ENCODE measurements around the gene MAP3K2. TPM values are rescaled to one million over a fixed set of nuclear protein-coding genes. Genes with fewer than 3 reads are reported as not detected.

Gene MAP3K2
- total RNA-seq, 1 experiment from 2014 or later, result 38.7 TPM

DNA sequence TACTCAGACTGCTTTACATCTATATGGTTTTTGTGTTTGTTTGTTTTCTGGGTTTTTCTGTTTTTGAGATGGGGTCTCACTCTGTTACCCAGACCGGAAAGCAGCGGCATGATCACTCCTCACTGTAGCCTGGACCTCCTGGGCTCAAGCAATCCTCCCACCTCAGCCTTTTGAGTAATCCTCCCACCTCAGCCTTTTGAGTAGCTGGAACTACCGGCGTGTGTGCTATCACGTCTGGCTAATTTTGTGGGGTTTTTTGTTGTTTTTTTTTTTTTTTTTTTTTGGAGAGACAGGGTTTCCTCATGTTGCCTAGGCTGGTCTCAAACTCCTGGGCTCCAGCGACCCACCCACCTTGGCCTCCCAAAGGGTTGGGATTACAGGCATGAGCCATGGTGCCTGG is 9.1 kb downstream of the MAP3K2 start:
- ChIA-PET CTCF (no interaction called here), POLR2A (no interaction called here)
- no peak for DNase-seq
- Histone ChIP-seq H3K4me1 (no peaks in the 10 kb centered on the region), H3K27me3 (replicated peaks; ENCODE audit: control insufficient read depth, insufficient read depth, low read length) (no peaks in the 10 kb centered on the region), H3K4me3 (ENCODE audit: low read depth, low read length) (no peak overlapping the region), H3K36me3 (ENCODE audit: control insufficient read depth, insufficient read depth, low read length) (no peaks in the 10 kb centered on the region; the same call in 1 of the 2 replicates), H3K9me3 (peaks cover 24% of the 10 kb centered on the region)
- H3K4me1 Mint-ChIP-seq (ENCODE audit: low read depth, unreplicated experiment), result peaks cover 11% of the 10 kb centered on the region
- TF ChIP-seq, protein P1, sequence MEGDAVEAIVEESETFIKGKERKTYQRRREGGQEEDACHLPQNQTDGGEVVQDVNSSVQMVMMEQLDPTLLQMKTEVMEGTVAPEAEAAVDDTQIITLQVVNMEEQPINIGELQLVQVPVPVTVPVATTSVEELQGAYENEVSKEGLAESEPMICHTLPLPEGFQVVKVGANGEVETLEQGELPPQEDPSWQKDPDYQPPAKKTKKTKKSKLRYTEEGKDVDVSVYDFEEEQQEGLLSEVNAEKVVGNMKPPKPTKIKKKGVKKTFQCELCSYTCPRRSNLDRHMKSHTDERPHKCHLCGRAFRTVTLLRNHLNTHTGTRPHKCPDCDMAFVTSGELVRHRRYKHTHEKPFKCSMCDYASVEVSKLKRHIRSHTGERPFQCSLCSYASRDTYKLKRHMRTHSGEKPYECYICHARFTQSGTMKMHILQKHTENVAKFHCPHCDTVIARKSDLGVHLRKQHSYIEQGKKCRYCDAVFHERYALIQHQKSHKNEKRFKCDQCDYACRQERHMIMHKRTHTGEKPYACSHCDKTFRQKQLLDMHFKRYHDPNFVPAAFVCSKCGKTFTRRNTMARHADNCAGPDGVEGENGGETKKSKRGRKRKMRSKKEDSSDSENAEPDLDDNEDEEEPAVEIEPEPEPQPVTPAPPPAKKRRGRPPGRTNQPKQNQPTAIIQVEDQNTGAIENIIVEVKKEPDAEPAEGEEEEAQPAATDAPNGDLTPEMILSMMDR (IDR thresholded peaks at IDR 0.05; ENCODE audit: insufficient read depth in 1 of 2, low read depth in 1 of 2, low read length in 1 of 2, severe bottlenecking in 1 of 2, unreplicated experiment in 1 of 2), result no peak
- H3K27me3 Mint-ChIP-seq (ENCODE audit: insufficient read depth, unreplicated experiment), result no peaks in the 10 kb centered on the region
- peaks cover 17% of the 10 kb centered on the region for H3K36me3 Mint-ChIP-seq (ENCODE audit: insufficient read depth, unreplicated experiment)
- peaks cover 38% of the 10 kb centered on the region for H3K9me3 Mint-ChIP-seq (ENCODE audit: unreplicated experiment)
- no TSS peak for BruUV-seq (replicated peaks)
- intact Hi-C loops (cut with micrococcal nuclease; ENCODE audit: unreplicated experiment), result no loop called here
- H3K4me3 Mint-ChIP-seq (ENCODE audit: unreplicated experiment), result no peak overlapping the region
- no peak overlapping the region for H3K27ac Mint-ChIP-seq (ENCODE audit: unreplicated experiment)

DNA sequence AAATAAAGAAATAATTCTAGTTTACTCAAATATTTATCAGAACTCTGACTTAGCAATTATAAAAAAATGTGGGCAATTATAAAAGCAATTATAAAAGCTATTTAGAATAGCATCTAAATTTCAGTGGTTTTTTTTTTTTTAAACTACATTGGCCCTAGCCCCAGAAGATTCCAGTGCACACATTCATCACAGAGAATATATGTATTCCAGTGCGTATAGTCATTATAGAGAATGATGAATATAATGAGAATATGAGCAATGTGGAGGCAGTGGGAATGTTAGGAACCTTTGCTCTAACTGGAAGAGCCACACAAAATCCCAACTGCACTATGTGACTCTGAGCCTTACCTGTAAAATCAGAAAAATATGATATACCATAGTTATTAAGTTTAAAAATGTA is 10.5 kb downstream of the MAP3K2 start:
- Mint-ChIP-seq H3K27ac (ENCODE audit: unreplicated experiment) (no peak overlapping the region), H3K27me3 (ENCODE audit: insufficient read depth, unreplicated experiment) (no peaks in the 10 kb centered on the region), H3K4me3 (ENCODE audit: unreplicated experiment) (no peak overlapping the region), H3K9me3 (ENCODE audit: unreplicated experiment) (peaks cover 47% of the 10 kb centered on the region), H3K36me3 (ENCODE audit: insufficient read depth, unreplicated experiment) (peaks cover 29% of the 10 kb centered on the region), H3K4me1 (ENCODE audit: low read depth, unreplicated experiment) (peaks cover 16% of the 10 kb centered on the region)
- BruUV-seq (replicated peaks), result no TSS peak
- Histone ChIP-seq H3K4me1 (peaks cover 6% of the 10 kb centered on the region), H3K36me3 (ENCODE audit: control insufficient read depth, insufficient read depth, low read length) (no peaks in the 10 kb centered on the region; the same call in 1 of the 2 replicates), H3K4me3 (ENCODE audit: low read depth, low read length) (no peak overlapping the region), H3K9me3 (peaks cover 33% of the 10 kb centered on the region), H3K27me3 (replicated peaks; ENCODE audit: control insufficient read depth, insufficient read depth, low read length) (no peaks in the 10 kb centered on the region)
- ChIA-PET POLR2A (no interaction called here), CTCF (no interaction called here)
- intact Hi-C loops (cut with micrococcal nuclease; ENCODE audit: unreplicated experiment), result no loop called here
- TF ChIP-seq, protein P1 (IDR thresholded peaks at IDR 0.05; ENCODE audit: insufficient read depth in 1 of 2, low read depth in 1 of 2, low read length in 1 of 2, severe bottlenecking in 1 of 2, unreplicated experiment in 1 of 2), result no peak
- DNase-seq, result no peak

GRCh38 chr2:127376257-127376656 is 11.5 kb downstream of the MAP3K2 start:
- H3K9me3 Mint-ChIP-seq (ENCODE audit: unreplicated experiment), result peaks cover 56% of the 10 kb centered on the region
- Histone ChIP-seq H3K4me3 (ENCODE audit: low read depth, low read length) (no peak overlapping the region), H3K4me1 (peaks cover 6% of the 10 kb centered on the region), H3K9me3 (peaks cover 33% of the 10 kb centered on the region), H3K27me3 (replicated peaks; ENCODE audit: control insufficient read depth, insufficient read depth, low read length) (no peaks in the 10 kb centered on the region), H3K36me3 (ENCODE audit: control insufficient read depth, insufficient read depth, low read length) (no peaks in the 10 kb centered on the region; the same call in 1 of the 2 replicates)
- intact Hi-C loops (cut with micrococcal nuclease; ENCODE audit: unreplicated experiment), result no loop called here
- TF ChIP-seq, protein P1 (IDR thresholded peaks at IDR 0.05; ENCODE audit: insufficient read depth in 1 of 2, low read depth in 1 of 2, low read length in 1 of 2, severe bottlenecking in 1 of 2, unreplicated experiment in 1 of 2), result no peak
- ChIA-PET POLR2A (no interaction called here), CTCF (no interaction called here)
- H3K4me1 Mint-ChIP-seq (ENCODE audit: low read depth, unreplicated experiment), result peaks cover 16% of the 10 kb centered on the region
- no peak overlapping the region for H3K4me3 Mint-ChIP-seq (ENCODE audit: unreplicated experiment)
- no peak overlapping the region for H3K27ac Mint-ChIP-seq (ENCODE audit: unreplicated experiment)
- H3K36me3 Mint-ChIP-seq (ENCODE audit: insufficient read depth, unreplicated experiment), result peaks cover 36% of the 10 kb centered on the region
- no TSS peak for BruUV-seq (replicated peaks)
- no peak for DNase-seq
- H3K27me3 Mint-ChIP-seq (ENCODE audit: insufficient read depth, unreplicated experiment), result no peaks in the 10 kb centered on the region

Measured in Caco-2 (cell line).